Sigmoid colon (tissue), 7 donors: ENCODE results near the gene CUX1. TPM values are rescaled to one million over a fixed set of nuclear protein-coding genes. Genes with fewer than 3 reads are reported as not detected.

Experiments used
- DNase-seq: peaks from one replicate; pipeline ENCODE4 v3.0.0-alpha.2; 2019
- H3K27ac ChIP-seq, 4 donors: fragments of 200-600 bp; sonication (generic); one replicate each; pipeline ENCODE4 v1.5.1; 2016 to 2019; ENCODE audit warnings: mild to moderate bottlenecking in 1 of 4
- H3K27me3 ChIP-seq, 3 donors: fragments of 200-600 bp; sonication (generic); one replicate each; pipeline ENCODE4 v1.5.1; 2019; ENCODE audit warnings: mild to moderate bottlenecking in 1 of 3
- H3K36me3 ChIP-seq, 4 donors: fragments of 200-600 bp; sonication (generic); one replicate each; pipeline ENCODE4 v1.5.1; 2016 to 2019
- H3K4me1 ChIP-seq, 4 donors: fragments of 200-600 bp; sonication (generic); one replicate each; pipeline ENCODE4 v1.5.1; 2017 to 2019
- H3K4me3 ChIP-seq, 4 donors: fragments of 200-600 bp; sonication (generic); one replicate each; pipeline ENCODE4 v1.5.1; 2017 to 2019; ENCODE audit warnings: mild to moderate bottlenecking in 2 of 4, moderate library complexity in 1 of 4
- H3K9me3 ChIP-seq, 4 donors: fragments of 200-600 bp in 3 of 4; sonication (generic) in 3 of 4; one replicate each; pipeline versions ENCODE4 v1.5.1 to v1.6.1; 2013 to 2019
- CTCF ChIP-seq, 4 experiments: fragments of 450-650 bp in 3 of 4; fragments of 200-600 bp in 1 of 4; IDR thresholded peaks; one replicate each; pipeline ENCODE4 v1.5.1; 2016 to 2019; ENCODE audit warnings: antibody characterized with exemption in 4 of 4, mild to moderate bottlenecking in 3 of 4, moderate library complexity in 2 of 4
- EP300 ChIP-seq, 4 donors: sonication (generic); formaldehyde crosslinking; IDR thresholded peaks; one replicate each; pipeline ENCODE4 v1.6.1; 2017; ENCODE audit warnings: antibody characterized with exemption in 4 of 4
- POLR2A ChIP-seq, 2 donors: fragments of 450-650 bp; IDR thresholded peaks; one replicate each; pipeline ENCODE4 v1.6.1; 2016; ENCODE audit warnings: antibody characterized with exemption in 2 of 2, mild to moderate bottlenecking in 2 of 2, moderate library complexity in 2 of 2
- POLR2AphosphoS5 ChIP-seq, 4 donors: sonication (generic); formaldehyde crosslinking; IDR thresholded peaks; one replicate each; pipeline ENCODE4 v1.6.1; 2017; ENCODE audit warnings: antibody characterized with exemption in 4 of 4
- WGBS, 2 donors: extraction: QIAGEN DNeasy Blood & Tissue Kit; methylation state at CpG; one replicate each; pipeline ENCODE4 v1.1.7; 2013; 5-methylcytosine and 5-hydroxymethylcytosine counted together
- intact Hi-C: fragments of 100-400 bp; cut with DNase I; formaldehyde crosslinking; loops from one replicate; pipeline ENCODE4 v1.15.1; 2023
- polyA plus RNA-seq, 3 donors: library from polyadenylated mRNA; stranded (reverse); fragments of 200-250 nt; gene quantifications; one replicate each; pipeline ENCODE4 v1.2.3, GENCODE V29; 2013
- total RNA-seq, 4 donors: library from RNA; depleted of rRNA; stranded (reverse); fragments of >200 nt; gene quantifications; one replicate each; pipeline ENCODE4 v1.1.0, GENCODE V29; 2016
- donor health status: healthy with polysubstance abuse.
- donor health status: Bipolar disorder and iron deficiency.
- donor health status: healthy.

The CUX1 gene
- total and polyA plus RNA-seq, 7 donors: 46.7 to 127 (median 49.9) TPM

DNA sequence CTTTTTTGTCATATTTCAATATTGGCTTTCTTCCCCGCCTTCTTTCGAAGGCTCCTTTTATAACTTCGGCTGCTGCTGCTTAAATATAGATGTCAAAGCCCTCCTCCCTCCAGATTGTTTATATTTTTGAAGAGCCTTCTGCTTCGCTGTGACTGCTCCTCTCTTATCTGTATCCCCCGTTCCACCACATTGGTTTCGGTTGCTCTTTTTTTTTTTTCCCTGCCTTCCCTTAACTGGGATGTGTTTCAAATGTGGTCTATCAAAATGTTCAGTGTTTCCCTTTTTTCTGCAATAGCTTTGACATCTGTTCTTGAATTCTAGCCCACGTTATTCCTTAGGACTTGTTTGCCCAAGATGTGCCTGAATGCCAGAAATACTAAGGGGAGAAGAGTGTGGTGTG, 96.4 kb downstream of the CUX1 start:
- no peaks in the 10 kb centered on the region for H3K9me3 ChIP-seq
- peaks cover 0 to 23% (median 0%) of the 10 kb centered on the region in 4 donors for H3K36me3 ChIP-seq
- peak overlapping the region in 3 of 4 donors; percentile 84 to 93 (median 87) for H3K27ac ChIP-seq
- H3K4me1 ChIP-seq: peaks cover 0 to 66% (median 61%) of the 10 kb centered on the region in 4 donors
- peak overlapping the region; percentile 18 to 45 (median 36) for H3K4me3 ChIP-seq
- no peaks in the 10 kb centered on the region for H3K27me3 ChIP-seq
- TF ChIP-seq POLR2AphosphoS5 (IDR thresholded peaks at IDR 0.05) (peak in 2 of 4 donors; percentile 8 to 13), CTCF (IDR thresholded peaks at IDR 0.05) (no peak)
- 42 to 78% methylated on average over 7 of the region's 7 CpGs for WGBS, 2 donors
- DNase-seq: no peak
- intact Hi-C loops: loop anchor here (2.0 to 5.0 kb wide), 3 partner anchors 31 to 97 kb away; partner anchors contain the start of gene CUX1

DNA sequence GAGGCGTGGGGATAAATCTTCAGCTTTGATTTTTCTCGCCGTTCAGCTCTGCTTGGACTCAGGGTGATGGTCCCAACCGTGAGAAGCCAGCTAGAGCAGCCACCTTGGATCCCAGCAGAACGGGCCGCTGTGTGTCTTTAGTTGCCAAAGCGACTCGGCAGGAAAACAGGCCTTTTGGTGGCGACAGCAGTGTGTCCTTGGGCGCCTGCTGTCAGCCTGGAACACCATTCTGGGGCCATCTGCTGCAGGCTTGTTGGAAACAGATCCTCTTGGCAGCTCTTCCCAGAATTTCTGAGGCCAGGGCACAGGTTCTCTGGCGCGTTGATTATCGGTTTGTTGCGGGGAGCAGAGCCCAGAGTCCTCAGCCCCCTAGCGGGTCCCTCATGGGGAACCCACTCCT, 97.6 kb downstream of the CUX1 start:
- Histone ChIP-seq H3K4me3 (no peak overlapping the region), H3K27me3 (no peaks in the 10 kb centered on the region), H3K4me1 (peaks cover 0 to 66% (median 61%) of the 10 kb centered on the region in 4 donors), H3K27ac (peak overlapping the region in 3 of 4 donors; percentile 84 to 93 (median 87)), H3K9me3 (no peaks in the 10 kb centered on the region), H3K36me3 (peaks cover 0 to 23% (median 0%) of the 10 kb centered on the region in 4 donors)
- no peak for DNase-seq
- intact Hi-C loops: loop anchor here (5.0 kb wide), 1 partner anchor 98 kb away; the partner anchor contains the start of gene CUX1
- WGBS, 2 donors: 94 to 96% methylated on average over 15 of the region's 15 CpGs
- TF ChIP-seq EP300 (IDR thresholded peaks at IDR 0.05) (no peak), POLR2A (IDR thresholded peaks at IDR 0.05) (no peak), POLR2AphosphoS5 (IDR thresholded peaks at IDR 0.05) (no peak), CTCF (IDR thresholded peaks at IDR 0.05) (no peak)

DNA sequence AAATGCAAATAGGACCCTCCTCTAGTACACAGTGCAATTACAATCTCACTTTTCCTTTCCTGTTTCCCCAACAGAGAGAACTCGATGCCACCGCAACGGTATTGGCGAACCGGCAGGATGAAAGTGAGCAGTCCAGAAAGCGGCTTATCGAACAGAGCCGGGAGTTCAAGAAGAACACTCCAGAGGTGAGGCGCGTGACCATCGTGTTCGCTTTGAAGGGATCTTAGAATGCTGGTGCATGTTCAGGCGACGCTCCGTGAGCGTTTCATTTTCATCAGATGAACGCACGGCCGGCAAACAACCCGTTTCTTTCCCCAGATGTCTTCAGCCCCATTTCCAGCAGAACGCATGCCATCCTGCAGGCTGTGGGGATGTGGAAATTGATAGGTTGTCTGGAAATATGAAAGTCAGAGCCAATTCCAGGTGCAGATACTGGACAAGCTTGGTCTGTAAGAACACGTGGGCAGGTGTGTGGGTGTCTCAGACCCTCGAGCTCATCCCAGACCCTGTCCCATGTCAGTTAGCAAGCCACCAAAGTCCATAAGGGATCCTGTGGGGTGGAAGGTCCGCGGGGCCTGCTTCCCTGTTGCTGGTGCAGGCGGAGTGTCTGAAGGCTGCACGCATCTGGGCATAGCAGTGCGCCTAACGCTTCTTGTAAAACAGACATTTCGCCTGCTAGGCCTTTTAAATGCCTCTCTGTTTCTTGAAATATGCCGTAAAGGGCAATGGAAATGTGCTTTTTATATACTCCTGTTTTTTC, 98.8 kb downstream of the CUX1 start:
- no peaks in the 10 kb centered on the region for H3K9me3 ChIP-seq
- H3K27me3 ChIP-seq: no peaks in the 10 kb centered on the region
- peak overlapping the region in 3 of 4 donors; percentile 84 to 93 (median 87) for H3K27ac ChIP-seq
- intact Hi-C loops: no loop called here
- TF ChIP-seq EP300 (IDR thresholded peaks at IDR 0.05) (no peak), CTCF (IDR thresholded peaks at IDR 0.05) (no peak), POLR2A (IDR thresholded peaks at IDR 0.05) (no peak), POLR2AphosphoS5 (IDR thresholded peaks at IDR 0.05) (peak in 1 of 4 donors; percentile 24)
- WGBS, 2 donors: 96% methylated on average over 31 of the region's 31 CpGs
- no peak overlapping the region for H3K4me3 ChIP-seq
- no peak for DNase-seq
- H3K36me3 ChIP-seq: peaks cover 0 to 23% (median 0%) of the 10 kb centered on the region in 4 donors
- H3K4me1 ChIP-seq: peaks cover 0 to 62% (median 56%) of the 10 kb centered on the region in 4 donors

DNA sequence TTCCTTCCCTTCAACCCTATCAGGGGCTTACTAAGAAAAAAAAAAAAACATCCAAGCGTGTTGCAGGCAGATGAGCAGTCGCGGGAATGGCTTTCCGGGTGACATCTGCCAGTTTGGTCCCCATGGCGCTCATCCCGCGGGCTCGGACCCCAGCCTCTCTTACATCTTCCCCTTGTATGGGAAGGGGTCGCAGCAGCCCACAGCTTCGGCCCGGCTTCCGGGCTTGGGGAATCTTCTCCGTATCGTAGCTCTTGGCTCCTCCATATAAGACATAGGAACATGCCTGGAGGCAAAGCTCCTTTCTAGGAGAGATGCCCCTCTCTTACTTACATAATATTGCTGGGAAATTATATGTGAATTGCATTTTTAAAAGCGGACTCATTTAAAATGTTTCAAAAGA, 99.5 kb downstream of the CUX1 start:
- Histone ChIP-seq H3K27me3 (no peaks in the 10 kb centered on the region), H3K36me3 (peaks cover 0 to 23% (median 0%) of the 10 kb centered on the region in 4 donors), H3K4me1 (peaks cover 0 to 62% (median 51%) of the 10 kb centered on the region in 4 donors), H3K9me3 (no peaks in the 10 kb centered on the region), H3K27ac (peak overlapping the region in 3 of 4 donors; percentile 84 to 93 (median 87)), H3K4me3 (no peak overlapping the region)
- 95 to 97% methylated on average over 15 of the region's 15 CpGs for WGBS, 2 donors
- no peak for TF ChIP-seq POLR2AphosphoS5 (IDR thresholded peaks at IDR 0.05)
- TF ChIP-seq EP300 (IDR thresholded peaks at IDR 0.05): no peak
- TF ChIP-seq CTCF (IDR thresholded peaks at IDR 0.05): no peak
- TF ChIP-seq POLR2A (IDR thresholded peaks at IDR 0.05): no peak
- intact Hi-C loops: no loop called here
- no peak for DNase-seq
